ENCODE data around the gene PRKRIP1.

Gene PRKRIP1

GRCh38 chr7:102457352-102457924 lies 61.3 kb downstream of the PRKRIP1 start:
- in situ Hi-C loops (cut with HindIII; ENCODE audit: low pct_unique_long_range_greater_than_20kb, low sequenced_read_pairs): no loop called here
- DNase-seq (ENCODE audit: low read depth in 1 of 2, low spot score in 1 of 2): no peak
- TF ChIP-seq JUND (IDR thresholded peaks at IDR 0.05; ENCODE audit: low read depth): no peak

GRCh38 chr7:102459221-102459844 lies 63.2 kb downstream of the PRKRIP1 start:
- in situ Hi-C loops (cut with HindIII; ENCODE audit: low pct_unique_long_range_greater_than_20kb, low sequenced_read_pairs): no loop called here
- DNase-seq (ENCODE audit: low read depth in 1 of 2, low spot score in 1 of 2): no peak
- TF ChIP-seq JUND (IDR thresholded peaks at IDR 0.05; ENCODE audit: low read depth): no peak

- in situ Hi-C loops (cut with HindIII; ENCODE audit: low pct_unique_long_range_greater_than_20kb, low sequenced_read_pairs): no loop called here
- DNase-seq (ENCODE audit: low read depth in 1 of 2, low spot score in 1 of 2): no peak
- no peak for TF ChIP-seq JUND (IDR thresholded peaks at IDR 0.05; ENCODE audit: low read depth)
Measured at GRCh38 chr7:102460467-102460866, 64.3 kb downstream of the PRKRIP1 start.

- TF ChIP-seq JUND (IDR thresholded peaks at IDR 0.05; ENCODE audit: low read depth): no peak
- no peak for DNase-seq (ENCODE audit: low read depth in 1 of 2, low spot score in 1 of 2)
- in situ Hi-C loops (cut with HindIII; ENCODE audit: low pct_unique_long_range_greater_than_20kb, low sequenced_read_pairs): no loop called here
Measured at GRCh38 chr7:102463841-102464576, 67.8 kb downstream of the PRKRIP1 start.

GRCh38 chr7:102464577-102465280 lies 68.6 kb downstream of the PRKRIP1 start, which contains the start of the genes ALKBH4 and LRWD1:
Gene ALKBH4, minus strand, starts transcription at chr7:102464863. Its CDS starts 27 bp downstream, at chr7:102464836.
Gene LRWD1, plus strand, starts transcription at chr7:102464984. Its CDS starts 97 bp downstream, at chr7:102465081.
- TF ChIP-seq JUND (IDR thresholded peaks at IDR 0.05; ENCODE audit: low read depth): no peak
- peak; percentile 91 to 96 for DNase-seq (ENCODE audit: low read depth in 1 of 2, low spot score in 1 of 2)
- in situ Hi-C loops (cut with HindIII; ENCODE audit: low pct_unique_long_range_greater_than_20kb, low sequenced_read_pairs): no loop called here

- no peak for TF ChIP-seq JUND (IDR thresholded peaks at IDR 0.05; ENCODE audit: low read depth)
- in situ Hi-C loops (cut with HindIII; ENCODE audit: low pct_unique_long_range_greater_than_20kb, low sequenced_read_pairs): no loop called here
- no peak for DNase-seq (ENCODE audit: low read depth in 1 of 2, low spot score in 1 of 2)
Measured at GRCh38 chr7:102466097-102466496, 69.9 kb downstream of the PRKRIP1 start.

- no peak for DNase-seq (ENCODE audit: low read depth in 1 of 2, low spot score in 1 of 2)
- TF ChIP-seq JUND (IDR thresholded peaks at IDR 0.05; ENCODE audit: low read depth): no peak
- in situ Hi-C loops (cut with HindIII; ENCODE audit: low pct_unique_long_range_greater_than_20kb, low sequenced_read_pairs): no loop called here
Measured at GRCh38 chr7:102467581-102468477, 71.7 kb downstream of the PRKRIP1 start.

GRCh38 chr7:102468478-102469350 lies 72.6 kb downstream of the PRKRIP1 start:
- no peak for TF ChIP-seq JUND (IDR thresholded peaks at IDR 0.05; ENCODE audit: low read depth)
- no peak for DNase-seq (ENCODE audit: low read depth in 1 of 2, low spot score in 1 of 2)
- in situ Hi-C loops (cut with HindIII; ENCODE audit: low pct_unique_long_range_greater_than_20kb, low sequenced_read_pairs): no loop called here

- in situ Hi-C loops (cut with HindIII; ENCODE audit: low pct_unique_long_range_greater_than_20kb, low sequenced_read_pairs): no loop called here
- no peak for DNase-seq (ENCODE audit: low read depth in 1 of 2, low spot score in 1 of 2)
- TF ChIP-seq JUND (IDR thresholded peaks at IDR 0.05; ENCODE audit: low read depth): no peak
Measured at GRCh38 chr7:102469351-102469971, 73.3 kb downstream of the PRKRIP1 start.

- no peak for DNase-seq (ENCODE audit: low read depth in 1 of 2, low spot score in 1 of 2)
- TF ChIP-seq JUND (IDR thresholded peaks at IDR 0.05; ENCODE audit: low read depth): no peak
- in situ Hi-C loops (cut with HindIII; ENCODE audit: low pct_unique_long_range_greater_than_20kb, low sequenced_read_pairs): no loop called here
Measured at GRCh38 chr7:102469972-102470825, 74.0 kb downstream of the PRKRIP1 start.

Measured in T47D (cell line).